Medulla oblongata (tissue), 1 donor: ENCODE data around the gene LRP8.
A peak's percentile ranks its signal among the peaks of the same experiment; 100 is the strongest.
"Not testable (repeated sequence)": the region's sequence is repeated elsewhere in the genome, so short reads cannot be mapped to it uniquely, and the experiment has no call there.

Experiments used
- DNase-seq: peaks from one replicate; pipeline ENCODE4 v3.0.0-alpha.2; 2015; ENCODE audit errors: extremely low spot score

Gene LRP8

DNA sequence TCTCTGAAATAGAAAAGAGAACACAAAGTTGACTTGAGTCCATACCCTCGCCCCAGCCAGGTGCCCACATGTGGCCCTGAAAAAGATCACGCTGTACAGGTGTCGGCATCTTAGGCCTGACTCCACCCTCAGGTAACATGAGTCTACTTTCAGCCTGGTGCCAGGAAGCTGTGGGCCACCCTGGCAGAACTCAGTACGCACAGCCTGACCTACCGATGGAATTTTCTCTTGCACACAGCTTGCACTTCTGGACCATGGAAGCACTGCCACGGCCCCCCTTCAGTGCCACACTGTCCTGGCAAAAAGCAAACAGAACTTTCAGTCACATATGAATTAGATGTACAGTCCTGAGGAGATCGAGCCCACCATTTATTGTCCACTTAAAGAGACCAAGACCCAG is 109.7 kb downstream of the LRP8 start:
- no peak for DNase-seq

GRCh38 chr1:53214376-53214940 is 113.4 kb downstream of the LRP8 start:
- DNase-seq: peak; percentile 34

DNA sequence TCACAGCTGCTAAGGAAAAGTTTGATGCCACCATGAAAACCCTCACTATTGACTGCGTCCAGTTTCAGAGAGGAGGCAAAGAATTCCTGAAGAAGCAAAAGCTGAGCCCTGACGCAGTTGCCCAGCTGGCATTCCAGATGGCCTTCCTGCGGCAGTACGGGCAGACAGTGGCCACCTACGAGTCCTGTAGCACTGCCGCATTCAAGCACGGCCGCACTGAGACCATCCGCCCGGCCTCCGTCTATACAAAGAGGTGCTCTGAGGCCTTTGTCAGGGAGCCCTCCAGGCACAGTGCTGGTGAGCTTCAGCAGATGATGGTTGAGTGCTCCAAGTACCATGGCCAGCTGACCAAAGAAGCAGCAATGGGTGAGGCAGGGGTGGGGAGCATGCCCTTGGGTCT is 116.9 kb downstream of the LRP8 start:
- DNase-seq: no peak

- no peak for DNase-seq
Measured at GRCh38 chr1:53210352-53210751, 117.5 kb downstream of the LRP8 start.

DNA sequence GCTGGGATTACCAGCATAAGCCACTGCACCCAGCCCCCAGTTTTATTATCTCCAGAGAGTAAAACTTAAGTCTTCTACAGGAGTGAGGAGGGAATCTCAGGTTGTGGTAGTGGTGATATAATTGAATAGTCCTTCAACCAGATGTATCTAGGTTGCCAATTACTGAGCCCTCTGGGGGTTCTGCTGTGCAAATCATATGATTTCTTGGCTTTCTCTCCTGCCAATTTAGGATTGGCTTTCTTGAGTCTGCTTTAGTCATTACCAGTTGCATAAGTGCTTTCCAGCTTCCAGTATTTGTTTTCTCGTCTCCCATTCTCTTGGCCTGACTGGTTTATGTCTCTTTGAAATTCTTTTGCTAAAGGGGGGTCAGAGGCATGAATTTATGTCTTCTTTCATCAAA is 120.1 kb downstream of the LRP8 start:
- no peak for DNase-seq

DNA sequence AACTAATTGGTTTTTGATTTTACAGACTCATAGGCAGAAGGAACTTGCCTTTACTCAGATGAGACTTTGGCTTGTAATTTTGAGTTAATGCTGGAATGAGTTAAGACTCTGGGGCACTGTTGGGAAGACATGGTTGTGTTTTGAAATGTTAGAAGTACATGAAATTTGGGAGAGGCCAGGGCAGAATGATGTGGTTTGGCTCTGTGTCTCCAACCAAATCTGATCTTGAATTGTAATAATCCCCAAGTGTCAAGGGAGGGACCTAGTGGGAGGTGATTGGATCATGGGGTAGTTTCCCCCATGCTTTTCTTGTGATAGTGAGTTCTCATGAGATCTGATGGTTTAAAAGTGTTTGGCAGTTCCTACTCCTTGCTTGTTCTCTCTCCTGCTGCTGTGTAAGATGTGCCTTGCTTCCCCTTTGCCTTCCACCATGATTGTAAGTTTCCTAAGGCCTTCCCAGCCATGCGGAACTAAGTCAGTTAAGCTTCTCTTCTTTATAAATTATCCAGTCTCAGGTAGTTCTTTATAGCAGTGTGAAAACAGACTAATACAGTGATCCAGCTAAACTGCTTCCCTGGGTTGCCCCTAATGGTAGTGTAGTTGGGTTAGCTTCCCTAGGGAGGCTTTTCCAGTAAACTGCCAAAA is 121.0 kb downstream of the LRP8 start:
- DNase-seq: no peak

- not testable (repeated sequence) for DNase-seq
Measured at GRCh38 chr1:53206083-53206685, 121.7 kb downstream of the LRP8 start.

DNA sequence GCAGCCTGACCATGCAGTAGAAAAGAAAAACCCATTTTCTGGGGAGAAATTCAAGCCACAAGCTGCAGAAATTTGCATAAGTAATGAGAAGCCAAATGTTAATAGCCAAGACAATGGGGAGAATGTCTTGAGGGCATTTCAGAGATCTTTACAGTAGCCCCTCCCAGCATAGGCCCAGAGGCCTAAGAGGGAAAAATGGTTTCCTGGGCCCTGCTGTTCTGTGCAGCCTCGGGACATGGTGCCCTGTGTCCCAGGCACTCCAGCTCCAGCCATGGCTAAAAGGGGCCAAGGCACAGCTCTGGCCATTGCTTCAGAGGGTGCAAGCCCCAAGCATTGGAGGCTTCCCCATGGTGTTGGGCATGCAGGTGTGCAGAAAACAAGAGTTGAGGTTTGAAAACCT is 122.4 kb downstream of the LRP8 start:
- DNase-seq: not testable (repeated sequence)

GRCh38 chr1:53203466-53203865 is 124.4 kb downstream of the LRP8 start:
- no peak for DNase-seq

DNA sequence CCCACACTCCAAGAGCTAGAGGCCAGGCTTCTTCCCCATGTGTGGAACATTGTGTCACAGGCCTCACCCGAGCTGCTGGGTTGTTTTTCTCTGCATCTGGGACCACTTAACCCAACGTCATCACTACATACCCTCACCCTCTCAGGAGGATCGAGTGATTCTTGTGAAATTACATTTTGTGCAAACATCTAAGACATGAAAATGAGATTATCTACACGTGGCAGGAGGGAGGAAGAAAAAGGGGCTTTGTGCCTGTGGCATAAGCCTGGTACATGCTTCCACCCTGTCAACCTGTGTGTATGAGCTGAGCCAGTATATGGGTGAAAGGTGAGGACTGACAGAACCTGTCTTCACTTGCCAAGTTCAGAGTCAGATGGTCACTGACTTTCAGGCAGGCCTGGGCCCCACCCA is 129.6 kb downstream of the LRP8 start:
- DNase-seq: no peak

GRCh38 chr1:53197291-53198200 is 130.3 kb downstream of the LRP8 start:
- peak; percentile 27 for DNase-seq

DNA sequence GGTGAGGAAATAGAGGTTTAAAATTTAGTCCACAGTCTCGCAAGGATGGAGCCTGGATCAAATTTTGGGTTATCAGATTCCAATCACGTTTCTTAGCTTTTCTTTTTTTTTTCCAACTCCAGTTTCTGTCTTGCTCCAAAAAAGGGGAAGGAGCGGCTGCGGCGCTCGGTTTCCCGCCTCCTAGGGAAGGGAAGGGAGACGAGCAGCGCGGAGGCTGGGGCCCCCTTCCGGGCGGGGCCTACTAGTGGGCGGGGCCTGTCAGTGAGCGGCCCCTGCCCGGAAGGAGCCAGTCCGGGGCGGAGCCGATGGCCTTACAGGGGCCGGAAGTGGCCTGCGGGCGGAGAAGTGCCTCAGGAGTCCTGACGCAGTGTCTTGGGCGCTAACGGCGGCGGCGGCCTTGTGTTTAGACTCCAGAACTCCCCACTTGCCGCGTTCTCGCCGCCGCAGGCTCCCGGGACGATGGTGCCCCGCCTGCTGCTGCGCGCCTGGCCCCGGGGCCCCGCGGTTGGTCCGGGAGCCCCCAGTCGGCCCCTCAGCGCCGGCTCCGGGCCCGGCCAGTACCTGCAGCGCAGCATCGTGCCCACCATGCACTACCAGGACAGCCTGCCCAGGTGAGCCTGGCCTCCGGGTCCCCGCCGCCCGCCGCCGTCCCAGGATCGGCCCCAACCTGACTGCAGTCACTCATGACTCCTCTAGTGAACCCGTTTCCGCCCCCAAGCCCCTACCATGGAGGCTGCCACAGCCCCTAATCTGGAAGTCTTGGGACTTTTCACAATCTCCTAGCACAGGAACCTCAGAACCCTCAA is 131.2 kb downstream of the LRP8 start, which contains the start of gene CPT2:
Gene CPT2, plus strand, starts transcription at position 340 of the 806 bp plus-strand sequence. Its CDS starts 120 bp downstream, at position 460.
- peak; percentile 97 for DNase-seq

DNA sequence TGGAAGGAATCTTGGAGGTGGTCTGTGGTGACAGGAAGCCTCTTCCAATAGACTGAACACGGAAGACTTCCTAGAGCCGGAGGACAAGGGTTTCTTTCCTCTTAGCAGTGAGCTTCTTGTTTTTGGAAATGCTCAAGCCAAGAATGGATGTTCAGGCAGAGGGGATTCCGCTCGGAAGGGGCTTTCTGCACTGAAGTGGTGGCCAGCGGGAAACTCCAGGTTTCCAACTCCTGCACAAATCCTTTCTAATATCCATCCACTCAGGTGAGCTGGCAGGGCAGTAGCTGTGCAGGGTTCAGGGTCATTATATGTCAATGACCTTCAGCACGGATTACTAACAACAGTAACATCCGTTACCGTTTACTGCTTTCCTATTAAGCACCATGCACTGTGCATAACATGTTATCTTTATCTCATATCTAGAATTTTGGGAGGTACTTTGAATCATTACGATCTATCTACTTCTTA is 131.8 kb downstream of the LRP8 start:
- DNase-seq: no peak

- DNase-seq: no peak
Measured at GRCh38 chr1:53195246-53196016, 132.4 kb downstream of the LRP8 start.
